GM18519 (cell line): ENCODE measurements around the gene PCNX4.
A peak's percentile ranks its signal among the peaks of the same experiment; 100 is the strongest.
"Not testable (repeated sequence)": the region's sequence is repeated elsewhere in the genome, so short reads cannot be mapped to it uniquely, and the experiment has no call there.

Experiments
- ATAC-seq: cut with Tn5 transposase; IDR thresholded peaks from one replicate; pipeline ENCODE4 v1.9.1; 2021; ENCODE audit warnings: mild to moderate bottlenecking, moderate library complexity; ENCODE audit not compliant: unreplicated experiment, low FRiP score

The PCNX4 gene

GRCh38 chr14:60091550-60092525 is at the start of gene PCNX4:
PCNX4 (plus strand) TSS chr14:60091923; CDS start chr14:60107639, 15,716 bp downstream.
- peak; percentile 92 for ATAC-seq

GRCh38 chr14:60047976-60048375 is 43.7 kb upstream of the PCNX4 start:
- not testable (repeated sequence) for ATAC-seq

DNA sequence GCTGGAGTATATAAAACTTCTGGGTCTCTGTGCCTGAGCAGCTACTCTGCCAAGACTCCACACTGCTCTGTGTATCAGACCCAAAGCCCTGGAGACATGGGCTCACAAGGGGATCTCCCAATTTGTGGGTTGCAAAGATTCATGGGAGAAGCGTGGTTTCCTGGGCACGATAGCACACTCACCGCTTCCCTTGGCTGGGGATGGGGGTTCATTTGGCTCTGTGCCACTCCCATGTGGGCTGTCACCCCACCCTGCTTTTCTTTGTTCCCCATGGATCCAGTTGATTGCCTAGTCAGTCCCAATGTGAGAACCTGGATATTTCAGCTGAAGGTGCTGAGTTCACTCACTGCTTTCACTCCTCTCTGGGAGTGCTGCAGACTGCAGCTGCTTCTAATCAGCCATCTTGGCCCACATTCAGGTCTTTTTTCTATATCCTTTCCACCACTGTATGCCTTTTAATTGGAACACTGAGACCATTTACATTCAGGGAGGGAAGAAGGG is 40.0 kb upstream of the PCNX4 start:
- no peak for ATAC-seq

- no peak for ATAC-seq
Observed at GRCh38 chr14:60058087-60058486, 33.6 kb upstream of the PCNX4 start.

GRCh38 chr14:60061371-60061770 is 30.4 kb upstream of the PCNX4 start:
- no peak for ATAC-seq

DNA sequence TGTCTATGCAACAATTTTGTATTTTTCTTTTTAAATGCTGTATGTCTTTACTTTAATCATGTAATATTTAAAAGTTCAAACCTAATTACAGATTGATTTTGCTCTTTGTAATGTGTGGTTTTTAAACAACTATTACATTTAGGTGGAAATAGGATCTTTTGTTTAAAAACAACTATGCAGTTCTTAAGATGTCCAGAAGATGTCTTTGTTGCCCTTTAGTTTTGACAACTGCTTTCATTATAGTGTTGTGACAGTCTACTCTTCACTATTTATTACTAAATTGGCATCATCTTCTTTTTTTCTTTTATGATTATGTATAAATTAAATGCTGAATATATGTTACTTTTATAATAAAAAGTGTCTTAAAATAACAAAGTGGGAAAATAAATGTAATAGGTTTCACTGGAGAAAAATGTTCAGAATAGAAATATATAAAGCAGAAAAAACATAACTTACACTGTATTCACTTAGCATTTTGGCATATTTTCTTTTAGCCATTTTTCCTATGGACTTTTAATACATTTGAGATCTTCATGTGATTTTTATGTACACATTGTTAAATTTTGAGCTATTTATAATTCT is 27.1 kb upstream of the PCNX4 start:
- ATAC-seq: no peak

GRCh38 chr14:60067882-60068281 is 23.8 kb upstream of the PCNX4 start:
- ATAC-seq: no peak

- ATAC-seq: no peak
Observed at GRCh38 chr14:60079723-60080122, 12.0 kb upstream of the PCNX4 start.

- ATAC-seq: no peak
Observed at GRCh38 chr14:60085085-60085484, 6.6 kb upstream of the PCNX4 start.

- no peak for ATAC-seq
Observed at GRCh38 chr14:60085693-60086092, 6.0 kb upstream of the PCNX4 start.

- no peak for ATAC-seq
Observed at GRCh38 chr14:60087668-60088067, 4.1 kb upstream of the PCNX4 start.

DNA sequence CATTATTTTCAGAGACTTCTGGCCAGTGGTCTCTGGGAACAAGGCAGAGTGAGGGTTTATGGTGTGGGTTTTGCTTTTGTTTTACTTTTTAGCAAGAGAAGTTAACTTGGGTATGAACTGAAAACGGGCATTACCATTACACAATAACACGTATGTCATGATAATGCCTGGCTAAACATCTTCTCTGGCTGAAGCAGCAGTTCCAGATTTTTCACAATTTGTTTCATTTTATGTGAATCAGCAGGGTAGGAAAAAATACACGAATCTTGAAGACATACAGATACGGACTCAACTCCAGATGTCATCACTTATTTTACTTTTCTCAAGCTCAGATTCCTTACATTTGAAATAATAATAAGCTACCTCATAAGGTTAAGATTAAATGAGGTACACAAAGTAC is 2.5 kb upstream of the PCNX4 start:
- ATAC-seq: no peak

GRCh38 chr14:60090864-60091519 is 731 bp upstream of the PCNX4 start:
- ATAC-seq: no peak

- no peak for ATAC-seq
Observed at GRCh38 chr14:60092526-60092920, 800 bp downstream of the PCNX4 start.

- no peak for ATAC-seq
Observed at GRCh38 chr14:60093080-60093479, 1.4 kb downstream of the PCNX4 start.

DNA sequence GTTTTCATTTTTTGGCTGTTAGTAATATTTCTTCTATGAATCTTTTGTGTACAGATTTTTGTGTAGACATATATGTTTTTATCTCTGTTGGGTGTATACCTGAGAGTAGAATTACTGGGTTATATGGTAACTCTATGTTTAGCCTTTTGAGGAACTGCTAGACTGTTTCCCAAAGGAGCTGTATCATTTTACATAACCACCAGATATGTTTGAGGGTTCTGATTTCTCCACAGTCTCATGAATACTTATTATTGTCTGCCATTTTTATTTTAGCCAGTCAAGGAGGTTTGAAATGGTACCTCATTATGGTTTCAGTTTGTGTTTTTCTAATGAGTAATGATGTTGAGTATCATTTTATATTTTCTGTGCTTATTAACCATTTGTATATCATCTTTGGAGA is 1.9 kb downstream of the PCNX4 start:
- ATAC-seq: no peak

GRCh38 chr14:60094306-60094897 is 2.7 kb downstream of the PCNX4 start:
- ATAC-seq: no peak

DNA sequence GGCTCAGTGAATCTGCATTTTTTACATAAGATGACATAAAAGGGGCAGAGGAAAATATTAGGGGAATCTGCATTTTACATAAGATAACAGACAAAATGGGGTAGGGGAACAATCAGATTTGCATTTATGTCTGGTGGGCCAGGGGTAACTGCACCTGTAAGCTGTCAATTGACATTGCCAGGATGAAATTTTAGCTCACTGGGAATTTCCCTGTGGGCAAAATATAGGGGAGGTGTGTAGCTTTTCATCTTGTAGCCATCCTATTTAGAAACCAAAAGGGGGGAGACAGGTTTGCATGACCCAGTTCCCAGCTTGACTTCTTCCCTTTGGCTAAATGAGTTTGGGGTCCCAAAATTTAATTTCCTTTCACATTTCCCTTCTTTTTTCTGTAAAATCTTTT is 3.5 kb downstream of the PCNX4 start:
- ATAC-seq: no peak

DNA sequence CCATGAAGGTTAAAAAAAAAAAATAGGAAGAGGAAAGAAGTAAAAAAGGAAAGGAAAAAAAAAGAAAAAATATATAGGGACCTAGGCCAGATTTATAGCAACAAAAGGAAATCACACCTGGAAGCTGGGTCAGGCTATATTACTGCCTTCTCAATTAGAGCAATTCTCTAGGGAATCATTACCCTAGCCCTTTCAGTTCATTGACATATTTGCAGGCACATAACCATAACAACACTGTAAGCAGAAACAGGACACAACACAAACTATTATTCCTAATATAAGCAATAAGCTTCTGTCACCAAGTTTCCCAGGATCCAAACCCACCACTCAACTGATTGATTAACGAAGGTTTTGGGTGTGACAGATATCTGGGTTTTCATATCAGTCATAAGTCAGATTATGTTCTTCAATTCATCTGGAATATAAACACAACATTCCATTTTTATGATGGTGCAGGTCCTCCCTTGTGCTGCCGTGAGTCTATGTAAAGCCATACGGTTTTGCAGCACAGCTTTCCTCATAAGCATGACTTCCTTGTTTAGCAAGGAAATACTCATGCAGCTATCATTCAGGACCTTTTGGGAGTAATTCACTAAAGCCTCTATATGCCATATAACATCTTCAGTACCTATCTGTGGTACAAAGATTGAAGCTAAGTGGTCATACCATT is 4.2 kb downstream of the PCNX4 start:
- ATAC-seq: no peak

GRCh38 chr14:60097974-60098373 is 6.3 kb downstream of the PCNX4 start:
- no peak for ATAC-seq
